Hepatocyte (in vitro differentiated cells): ENCODE data around the gene SIDT2.

Experiments used
- EZH2 ChIP-seq: fragments of 200-600 bp; sonication (generic); IDR thresholded peaks from 2 replicates; pipeline ENCODE4 v1.6.1; 2016; ENCODE audit warnings: antibody characterized with exemption, mild to moderate bottlenecking, borderline replicate concordance
- TF ChIP-seq, protein P1 (sequence below): fragments of 200-600 bp; sonication (generic); IDR thresholded peaks from 2 replicates; pipeline ENCODE4 v1.5.1; 2016; ENCODE audit warnings: antibody characterized with exemption, mild to moderate bottlenecking; ENCODE audit not compliant: poor library complexity

DNA sequence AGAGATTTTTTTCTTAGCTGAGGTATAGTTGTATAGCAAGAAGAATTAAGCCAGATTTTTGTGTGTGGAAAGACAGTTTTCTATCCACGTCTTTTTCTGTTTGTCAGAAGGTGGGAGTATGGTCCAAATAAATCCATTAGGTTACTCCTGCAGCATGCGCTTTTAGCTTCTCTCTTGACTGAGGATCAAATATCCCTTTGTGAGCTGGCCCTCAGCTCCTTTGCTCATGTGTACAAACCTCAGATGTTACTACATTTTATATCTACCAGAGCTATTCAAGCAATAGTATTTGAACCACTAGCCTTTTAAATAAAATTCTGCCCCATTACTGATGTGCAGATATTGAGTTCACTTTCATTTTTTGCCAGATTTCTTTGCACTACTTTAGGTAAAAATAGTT is 8.8 kb upstream of the SIDT2 start:
- TF ChIP-seq, protein P1, sequence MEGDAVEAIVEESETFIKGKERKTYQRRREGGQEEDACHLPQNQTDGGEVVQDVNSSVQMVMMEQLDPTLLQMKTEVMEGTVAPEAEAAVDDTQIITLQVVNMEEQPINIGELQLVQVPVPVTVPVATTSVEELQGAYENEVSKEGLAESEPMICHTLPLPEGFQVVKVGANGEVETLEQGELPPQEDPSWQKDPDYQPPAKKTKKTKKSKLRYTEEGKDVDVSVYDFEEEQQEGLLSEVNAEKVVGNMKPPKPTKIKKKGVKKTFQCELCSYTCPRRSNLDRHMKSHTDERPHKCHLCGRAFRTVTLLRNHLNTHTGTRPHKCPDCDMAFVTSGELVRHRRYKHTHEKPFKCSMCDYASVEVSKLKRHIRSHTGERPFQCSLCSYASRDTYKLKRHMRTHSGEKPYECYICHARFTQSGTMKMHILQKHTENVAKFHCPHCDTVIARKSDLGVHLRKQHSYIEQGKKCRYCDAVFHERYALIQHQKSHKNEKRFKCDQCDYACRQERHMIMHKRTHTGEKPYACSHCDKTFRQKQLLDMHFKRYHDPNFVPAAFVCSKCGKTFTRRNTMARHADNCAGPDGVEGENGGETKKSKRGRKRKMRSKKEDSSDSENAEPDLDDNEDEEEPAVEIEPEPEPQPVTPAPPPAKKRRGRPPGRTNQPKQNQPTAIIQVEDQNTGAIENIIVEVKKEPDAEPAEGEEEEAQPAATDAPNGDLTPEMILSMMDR, result no peak
- TF ChIP-seq EZH2, result no peak
